ENCODE results near the gene PFDN6.

PFDN6 gene

DNA sequence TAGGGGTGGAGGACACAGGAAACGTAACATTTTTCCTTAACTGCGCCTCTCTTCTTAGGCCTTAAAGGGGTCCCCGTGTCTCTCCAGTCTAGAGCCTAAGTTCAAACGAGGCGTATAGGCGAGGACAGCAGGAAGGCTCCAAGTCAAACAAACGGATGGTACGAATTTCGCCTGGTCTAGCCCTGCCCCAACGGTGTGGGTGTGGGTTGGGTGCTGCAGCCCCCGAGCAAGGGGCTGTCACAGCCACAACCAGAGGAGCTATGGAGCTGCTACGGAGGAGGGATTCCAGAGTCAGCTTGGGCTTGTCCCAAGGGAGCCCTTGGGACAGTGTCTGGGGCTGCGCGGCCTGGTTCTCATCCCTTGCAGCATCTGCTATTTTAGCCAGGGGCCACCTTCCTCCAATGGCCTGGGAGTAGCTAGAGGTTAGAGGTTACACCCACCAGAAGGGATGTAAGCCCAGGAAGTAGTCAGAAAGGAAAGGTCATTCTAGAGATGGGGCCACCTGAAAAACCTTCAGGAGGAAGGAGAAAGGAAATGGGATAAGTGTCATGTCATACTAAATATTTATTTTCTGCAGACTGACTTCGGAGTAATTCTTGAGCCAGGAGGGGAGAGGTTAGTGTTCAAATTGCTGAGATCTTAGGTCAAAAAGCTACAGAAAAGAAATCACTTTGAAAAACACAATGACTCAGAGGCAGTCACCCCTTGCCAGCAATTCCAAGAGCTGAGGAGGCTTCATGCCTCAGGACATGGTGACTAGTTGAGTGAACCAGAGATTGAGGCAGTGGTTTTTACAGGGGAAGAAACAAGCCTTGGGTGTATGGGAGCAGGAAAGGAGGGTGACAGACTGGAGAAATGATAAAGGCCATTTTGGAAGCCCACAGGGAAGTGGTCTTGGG lies 39.4 kb upstream of the PFDN6 start:
- no peaks in the 10 kb centered on the region for H4K20me1 ChIP-seq (ENCODE audit: control insufficient read depth, insufficient read depth, low read depth, low read length)
- H3K4me2 ChIP-seq (ENCODE audit: low read length), result peak overlapping the region; percentile 92
- peaks cover 14% of the 10 kb centered on the region for H3K36me3 ChIP-seq (ENCODE audit: control insufficient read depth, low read length)
- peak overlapping the region; percentile 61 for H3K27ac ChIP-seq (ENCODE audit: low read depth, low read length)
- H3K9me3 ChIP-seq (ENCODE audit: control insufficient read depth, insufficient read depth, low read length), result no peaks in the 10 kb centered on the region
- no peak for TF ChIP-seq CTCF (IDR thresholded peaks at IDR 0.05; ENCODE audit: low read depth, low read length, poor library complexity, severe bottlenecking)
- TF ChIP-seq EZH2phosphoT487 (IDR thresholded peaks at IDR 0.05; ENCODE audit: borderline replicate concordance, low read length), result no peak
- H3K9me2 ChIP-seq (replicated peaks; ENCODE audit: control insufficient read depth, low read length), result no peaks in the 10 kb centered on the region
- peaks cover 8% of the 10 kb centered on the region for H3F3A ChIP-seq (ENCODE audit: control insufficient read depth, insufficient read depth)
- peaks cover 8% of the 10 kb centered on the region for H3K79me2 ChIP-seq (ENCODE audit: control insufficient read depth, low read length)
- peaks cover 23% of the 10 kb centered on the region for H3K4me1 ChIP-seq (ENCODE audit: control insufficient read depth, low read length)
- H3K4me3 ChIP-seq (ENCODE audit: low read length), result peak overlapping the region; percentile 73
- H3K27me3 ChIP-seq (ENCODE audit: control insufficient read depth, low read length), result no peaks in the 10 kb centered on the region

DNA sequence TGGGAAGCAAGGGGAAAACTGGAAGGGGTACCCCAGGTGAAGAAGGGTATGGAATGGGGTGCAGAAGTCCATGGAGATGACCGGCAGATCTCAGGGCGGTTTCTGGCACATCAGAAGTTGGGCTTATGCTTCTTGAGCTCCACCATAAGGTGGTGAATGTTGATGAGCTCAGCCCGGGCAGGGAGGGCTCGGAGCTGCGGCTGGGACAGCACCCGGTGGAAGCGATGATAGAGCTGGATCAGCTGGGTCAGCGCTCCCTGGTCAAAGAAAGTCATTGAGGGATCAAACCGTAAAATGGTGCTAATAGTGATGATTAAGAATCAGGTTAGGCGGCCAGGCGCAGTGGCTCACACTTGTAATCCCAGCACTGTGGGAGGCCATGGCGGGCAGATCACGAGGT lies 38.7 kb upstream of the PFDN6 start:
- Histone ChIP-seq H3K79me2 (ENCODE audit: control insufficient read depth, low read length) (peaks cover 8% of the 10 kb centered on the region), H3K9me2 (replicated peaks; ENCODE audit: control insufficient read depth, low read length) (no peaks in the 10 kb centered on the region), H3K36me3 (ENCODE audit: control insufficient read depth, low read length) (peaks cover 14% of the 10 kb centered on the region), H3K4me3 (ENCODE audit: low read length) (peak overlapping the region; percentile 73; the same call in 1 of the 2 replicates), H3K27ac (ENCODE audit: low read depth, low read length) (no peak overlapping the region), H3K9me3 (ENCODE audit: control insufficient read depth, insufficient read depth, low read length) (no peaks in the 10 kb centered on the region), H4K20me1 (ENCODE audit: control insufficient read depth, insufficient read depth, low read depth, low read length) (no peaks in the 10 kb centered on the region), H3K4me1 (ENCODE audit: control insufficient read depth, low read length) (peaks cover 23% of the 10 kb centered on the region), H3F3A (ENCODE audit: control insufficient read depth, insufficient read depth) (peaks cover 8% of the 10 kb centered on the region), H3K4me2 (ENCODE audit: low read length) (peak overlapping the region; percentile 92; the same call in 1 of the 2 replicates), H3K27me3 (ENCODE audit: control insufficient read depth, low read length) (no peaks in the 10 kb centered on the region)
- TF ChIP-seq EZH2phosphoT487 (IDR thresholded peaks at IDR 0.05; ENCODE audit: borderline replicate concordance, low read length), result no peak
- no peak for TF ChIP-seq CTCF (IDR thresholded peaks at IDR 0.05; ENCODE audit: low read depth, low read length, poor library complexity, severe bottlenecking)

GRCh38 chr6:33251395-33252012 lies 37.9 kb upstream of the PFDN6 start:
- Histone ChIP-seq H3K4me2 (ENCODE audit: low read length) (no peak overlapping the region), H4K20me1 (ENCODE audit: control insufficient read depth, insufficient read depth, low read depth, low read length) (no peaks in the 10 kb centered on the region), H3K79me2 (ENCODE audit: control insufficient read depth, low read length) (peaks cover 8% of the 10 kb centered on the region), H3K4me1 (ENCODE audit: control insufficient read depth, low read length) (peaks cover 23% of the 10 kb centered on the region), H3K4me3 (ENCODE audit: low read length) (no peak overlapping the region), H3K9me2 (replicated peaks; ENCODE audit: control insufficient read depth, low read length) (no peaks in the 10 kb centered on the region), H3K36me3 (ENCODE audit: control insufficient read depth, low read length) (peaks cover 14% of the 10 kb centered on the region), H3K27ac (ENCODE audit: low read depth, low read length) (no peak overlapping the region), H3F3A (ENCODE audit: control insufficient read depth, insufficient read depth) (peaks cover 8% of the 10 kb centered on the region), H3K27me3 (ENCODE audit: control insufficient read depth, low read length) (no peaks in the 10 kb centered on the region), H3K9me3 (ENCODE audit: control insufficient read depth, insufficient read depth, low read length) (no peaks in the 10 kb centered on the region)
- no peak for TF ChIP-seq CTCF (IDR thresholded peaks at IDR 0.05; ENCODE audit: low read depth, low read length, poor library complexity, severe bottlenecking)
- TF ChIP-seq EZH2phosphoT487 (IDR thresholded peaks at IDR 0.05; ENCODE audit: borderline replicate concordance, low read length), result no peak
